Sigmoid colon (tissue), 7 donors: Measurements from ENCODE around the gene INPP5E. TPM values are rescaled to one million over a fixed set of nuclear protein-coding genes. Genes with fewer than 3 reads are reported as not detected.

Source experiments
- DNase-seq: peaks from one replicate; pipeline ENCODE4 v3.0.0-alpha.2; 2019
- H3K27ac ChIP-seq, 4 donors: fragments of 200-600 bp; sonication (generic); one replicate each; pipeline ENCODE4 v1.5.1; 2016 to 2019; ENCODE audit warnings: mild to moderate bottlenecking in 1 of 4
- H3K27me3 ChIP-seq, 3 donors: fragments of 200-600 bp; sonication (generic); one replicate each; pipeline ENCODE4 v1.5.1; 2019; ENCODE audit warnings: mild to moderate bottlenecking in 1 of 3
- H3K36me3 ChIP-seq, 4 donors: fragments of 200-600 bp; sonication (generic); one replicate each; pipeline ENCODE4 v1.5.1; 2016 to 2019
- H3K4me1 ChIP-seq, 4 donors: fragments of 200-600 bp; sonication (generic); one replicate each; pipeline ENCODE4 v1.5.1; 2017 to 2019
- H3K4me3 ChIP-seq, 4 donors: fragments of 200-600 bp; sonication (generic); one replicate each; pipeline ENCODE4 v1.5.1; 2017 to 2019; ENCODE audit warnings: mild to moderate bottlenecking in 2 of 4, moderate library complexity in 1 of 4
- H3K9me3 ChIP-seq, 4 donors: fragments of 200-600 bp in 3 of 4; sonication (generic) in 3 of 4; one replicate each; pipeline versions ENCODE4 v1.5.1 to v1.6.1; 2013 to 2019
- EP300 ChIP-seq, 4 donors: sonication (generic); formaldehyde crosslinking; IDR thresholded peaks; one replicate each; pipeline ENCODE4 v1.6.1; 2017; ENCODE audit warnings: antibody characterized with exemption in 4 of 4
- POLR2A ChIP-seq, 2 donors: fragments of 450-650 bp; IDR thresholded peaks; one replicate each; pipeline ENCODE4 v1.6.1; 2016; ENCODE audit warnings: antibody characterized with exemption in 2 of 2, mild to moderate bottlenecking in 2 of 2, moderate library complexity in 2 of 2
- POLR2AphosphoS5 ChIP-seq, 4 donors: sonication (generic); formaldehyde crosslinking; IDR thresholded peaks; one replicate each; pipeline ENCODE4 v1.6.1; 2017; ENCODE audit warnings: antibody characterized with exemption in 4 of 4
- WGBS, 2 donors: extraction: QIAGEN DNeasy Blood & Tissue Kit; methylation state at CpG; one replicate each; pipeline ENCODE4 v1.1.7; 2013; 5-methylcytosine and 5-hydroxymethylcytosine counted together
- intact Hi-C: fragments of 100-400 bp; cut with DNase I; formaldehyde crosslinking; loops from one replicate; pipeline ENCODE4 v1.15.1; 2023
- polyA plus RNA-seq, 3 donors: library from polyadenylated mRNA; stranded (reverse); fragments of 200-250 nt; gene quantifications; one replicate each; pipeline ENCODE4 v1.2.3, GENCODE V29; 2013
- total RNA-seq, 4 donors: library from RNA; depleted of rRNA; stranded (reverse); fragments of >200 nt; gene quantifications; one replicate each; pipeline ENCODE4 v1.1.0, GENCODE V29; 2016
- TF ChIP-seq, protein P1 (sequence below), 4 experiments: fragments of 450-650 bp in 3 of 4; fragments of 200-600 bp in 1 of 4; IDR thresholded peaks; one replicate each; pipeline ENCODE4 v1.5.1; 2016 to 2019; ENCODE audit warnings: antibody characterized with exemption in 4 of 4, mild to moderate bottlenecking in 3 of 4, moderate library complexity in 2 of 4
- donor health status: healthy with polysubstance abuse.
- donor health status: Bipolar disorder and iron deficiency.
- donor health status: healthy.

The INPP5E gene
- total and polyA plus RNA-seq, 7 donors: 1.8 to 12.2 (median 5.6) TPM

DNA sequence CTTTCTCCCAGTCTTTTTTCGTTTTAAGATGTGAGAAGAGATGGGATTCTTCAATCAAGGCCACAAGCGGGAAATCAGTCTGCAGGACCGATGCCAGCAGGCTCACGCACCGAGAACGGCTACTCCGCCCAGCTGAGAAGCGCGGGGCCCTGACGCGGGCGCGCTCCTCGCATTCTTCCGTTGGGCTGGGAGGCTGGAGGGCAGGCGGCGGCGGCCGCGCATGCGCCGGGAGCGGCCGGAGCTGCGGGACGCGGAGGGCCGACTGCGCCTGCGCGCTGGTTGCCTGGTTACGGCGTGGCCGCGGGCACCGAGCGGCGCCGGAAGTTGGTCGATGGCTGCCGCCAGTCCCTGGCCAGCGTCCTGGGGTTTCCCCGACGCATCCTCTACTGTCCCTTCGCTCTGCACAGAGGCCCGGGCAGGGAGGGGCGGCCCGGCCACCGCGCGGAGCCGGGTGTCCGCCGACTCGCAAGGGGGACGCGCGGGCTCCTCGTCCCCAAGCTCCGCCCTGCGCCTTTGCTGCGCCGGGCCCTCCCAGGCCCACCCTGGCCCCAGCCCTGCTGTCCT lies 44.0 kb upstream of the INPP5E start:
- peaks cover 0 to 28% (median 23%) of the 10 kb centered on the region in 4 donors for H3K4me1 ChIP-seq

DNA sequence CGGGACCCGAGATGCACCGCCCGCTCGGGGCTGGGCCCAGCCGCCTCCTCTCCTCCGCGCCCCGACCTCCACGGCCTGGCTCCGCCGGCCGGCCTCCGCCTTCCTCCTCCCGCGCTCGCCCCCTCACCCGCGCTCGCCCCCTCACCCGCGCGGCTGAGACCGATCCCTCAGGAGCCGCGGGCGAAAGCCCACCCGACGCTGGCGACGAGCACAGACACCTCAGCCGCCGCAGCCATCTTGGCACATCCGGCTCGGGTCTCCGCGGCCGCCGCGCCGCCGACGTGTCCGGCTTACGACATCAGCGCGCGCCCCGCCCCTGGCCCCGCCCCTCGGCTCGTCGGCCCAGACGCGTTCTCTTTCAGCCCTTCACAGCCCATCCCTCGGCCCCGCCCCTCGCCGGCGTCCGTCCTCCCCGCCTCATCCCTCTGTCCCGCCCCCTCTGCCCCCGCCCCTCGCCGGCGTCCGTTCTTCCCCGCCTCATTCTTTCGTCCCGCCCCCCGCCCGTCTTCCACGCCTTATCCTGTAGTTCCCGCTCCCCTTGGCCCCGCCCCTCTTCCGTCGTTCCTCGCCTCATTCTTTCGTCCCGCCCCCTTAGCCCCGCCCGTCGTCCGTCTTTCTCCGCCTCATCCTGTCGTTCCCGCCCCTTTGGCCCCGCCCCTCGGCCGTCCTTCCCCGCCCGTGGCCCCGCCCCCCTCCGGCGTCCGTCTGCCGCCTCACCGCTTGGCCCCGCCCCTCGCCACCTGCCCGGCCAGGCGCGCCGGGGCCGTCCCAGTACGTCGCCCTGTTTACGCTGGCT lies 43.3 kb upstream of the INPP5E start, which contains the start of gene SEC16A:
Gene SEC16A (minus strand): TSS at position 248 of the 796 bp plus-strand sequence. CDS start 5,425 bp downstream, outside the sequence.
- Histone ChIP-seq H3K9me3 (no peaks in the 10 kb centered on the region), H3K27me3 (no peaks in the 10 kb centered on the region), H3K27ac (peak within 1 kb of the TSS; percentile 99 to 100 (median 99)), H3K4me1 (peaks cover 0 to 25% (median 23%) of the 10 kb centered on the region in 4 donors), H3K4me3 (peak within 1 kb of the TSS; percentile 85 to 98 (median 92)), H3K36me3 (no peaks in the 10 kb centered on the region)
- WGBS, 2 donors: 1% methylated on average over 109 of the region's 109 CpGs
- intact Hi-C loops: loop anchor here (5.0 kb wide), 2 partner anchors 71 to 464 kb away; partner anchors contain the start of genes C8G, ENTR1 and PMPCA
- DNase-seq: peak; percentile 100
- TF ChIP-seq, protein P1, sequence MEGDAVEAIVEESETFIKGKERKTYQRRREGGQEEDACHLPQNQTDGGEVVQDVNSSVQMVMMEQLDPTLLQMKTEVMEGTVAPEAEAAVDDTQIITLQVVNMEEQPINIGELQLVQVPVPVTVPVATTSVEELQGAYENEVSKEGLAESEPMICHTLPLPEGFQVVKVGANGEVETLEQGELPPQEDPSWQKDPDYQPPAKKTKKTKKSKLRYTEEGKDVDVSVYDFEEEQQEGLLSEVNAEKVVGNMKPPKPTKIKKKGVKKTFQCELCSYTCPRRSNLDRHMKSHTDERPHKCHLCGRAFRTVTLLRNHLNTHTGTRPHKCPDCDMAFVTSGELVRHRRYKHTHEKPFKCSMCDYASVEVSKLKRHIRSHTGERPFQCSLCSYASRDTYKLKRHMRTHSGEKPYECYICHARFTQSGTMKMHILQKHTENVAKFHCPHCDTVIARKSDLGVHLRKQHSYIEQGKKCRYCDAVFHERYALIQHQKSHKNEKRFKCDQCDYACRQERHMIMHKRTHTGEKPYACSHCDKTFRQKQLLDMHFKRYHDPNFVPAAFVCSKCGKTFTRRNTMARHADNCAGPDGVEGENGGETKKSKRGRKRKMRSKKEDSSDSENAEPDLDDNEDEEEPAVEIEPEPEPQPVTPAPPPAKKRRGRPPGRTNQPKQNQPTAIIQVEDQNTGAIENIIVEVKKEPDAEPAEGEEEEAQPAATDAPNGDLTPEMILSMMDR (IDR thresholded peaks at IDR 0.05): no peak
- TF ChIP-seq EP300 (IDR thresholded peaks at IDR 0.05) (no peak), POLR2AphosphoS5 (IDR thresholded peaks at IDR 0.05) (peak; percentile 91 to 97 (median 94)), POLR2A (IDR thresholded peaks at IDR 0.05) (peak; percentile 83)

More for the DNA sequence above, 44.0 kb upstream of the INPP5E start:
- 0 to 1% methylated on average over 63 of the region's 63 CpGs for WGBS, 2 donors
- peak; percentile 95 for DNase-seq
- H3K36me3 ChIP-seq: no peaks in the 10 kb centered on the region
- H3K27me3 ChIP-seq: no peaks in the 10 kb centered on the region
- peak overlapping the region; percentile 29 to 76 (median 59) for H3K4me3 ChIP-seq
- peak; percentile 40 to 75 (median 68) for TF ChIP-seq POLR2AphosphoS5 (IDR thresholded peaks at IDR 0.05)
- no peak for TF ChIP-seq POLR2A (IDR thresholded peaks at IDR 0.05)
- H3K9me3 ChIP-seq: no peaks in the 10 kb centered on the region
- intact Hi-C loops: loop anchor here (5.0 kb wide), 2 partner anchors 71 to 464 kb away; partner anchors contain the start of genes C8G, ENTR1 and PMPCA
- peak overlapping the region; percentile 96 to 100 (median 99) for H3K27ac ChIP-seq

DNA sequence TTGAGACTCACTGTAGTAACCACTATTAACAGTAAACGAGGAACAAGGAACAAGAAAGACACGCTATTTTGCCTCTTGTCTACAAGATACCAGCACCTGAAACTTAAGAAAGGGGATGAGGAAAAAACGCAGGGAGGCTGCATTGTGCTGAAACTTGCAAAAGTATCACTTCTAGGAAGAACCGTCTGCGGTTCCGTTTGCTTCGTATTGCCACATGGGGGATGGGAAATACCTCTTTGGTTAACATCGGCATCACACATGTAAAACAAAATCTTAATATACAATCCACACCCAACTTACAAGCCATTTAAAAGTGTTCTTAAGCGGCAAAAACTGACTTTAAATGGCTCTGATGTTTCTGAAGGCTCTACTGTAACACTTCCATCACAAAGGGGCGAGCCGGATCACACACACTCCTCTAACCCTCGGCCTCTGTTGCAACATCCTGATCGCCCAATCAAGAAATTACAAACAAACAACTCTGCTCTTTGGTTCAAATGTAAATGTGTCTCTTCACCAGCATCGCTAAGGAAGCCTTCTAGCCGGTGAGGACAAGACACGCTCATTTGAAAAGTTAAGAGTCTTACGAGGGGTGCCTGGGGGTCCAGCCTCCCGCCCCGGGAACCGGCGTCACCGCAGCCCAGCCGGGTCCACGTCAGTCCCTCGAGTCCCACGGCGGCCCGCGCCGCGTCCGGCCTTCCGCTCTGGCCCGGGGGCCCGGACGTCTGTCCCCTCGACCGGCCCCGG lies 42.6 kb upstream of the INPP5E start:
- WGBS, 2 donors: 1% methylated on average over 39 of the region's 39 CpGs
- intact Hi-C loops: loop anchor here (5.0 kb wide), 2 partner anchors 70 to 465 kb away; partner anchors contain the start of genes C8G, ENTR1 and PMPCA
- peak; percentile 79 for DNase-seq
- H3K27me3 ChIP-seq: no peaks in the 10 kb centered on the region
- H3K27ac ChIP-seq: peak overlapping the region; percentile 99 to 100 (median 99)
- peak overlapping the region; percentile 85 to 98 (median 92) for H3K4me3 ChIP-seq
- H3K36me3 ChIP-seq: peaks cover 0 to 4% (median 2%) of the 10 kb centered on the region in 4 donors
- H3K9me3 ChIP-seq: no peaks in the 10 kb centered on the region
- peaks cover 0 to 25% (median 23%) of the 10 kb centered on the region in 4 donors for H3K4me1 ChIP-seq
- TF ChIP-seq POLR2A (IDR thresholded peaks at IDR 0.05) (no peak), POLR2AphosphoS5 (IDR thresholded peaks at IDR 0.05) (no peak), EP300 (IDR thresholded peaks at IDR 0.05) (no peak)
- TF ChIP-seq, protein P1 (IDR thresholded peaks at IDR 0.05): no peak

DNA sequence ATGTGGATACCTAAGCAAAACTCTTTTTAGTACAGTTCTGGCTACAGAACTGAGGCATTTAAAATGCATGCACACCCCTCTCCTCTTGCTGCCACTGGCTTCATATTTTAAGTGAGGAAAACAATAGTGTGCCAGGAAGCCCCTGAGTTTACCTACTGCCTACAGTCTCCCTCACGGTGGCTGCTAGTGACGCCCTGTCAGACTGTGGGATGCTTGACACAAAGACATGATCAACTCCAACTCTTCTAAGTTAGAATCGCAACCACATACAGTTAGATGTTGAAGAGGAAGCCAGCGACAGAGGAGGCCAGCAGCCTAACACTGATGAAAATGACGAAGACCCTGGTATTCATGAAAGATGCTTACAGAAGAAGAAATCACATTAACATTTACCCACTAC lies 41.9 kb upstream of the INPP5E start:
- peak overlapping the region; percentile 99 to 100 (median 99) for H3K27ac ChIP-seq
- TF ChIP-seq POLR2AphosphoS5 (IDR thresholded peaks at IDR 0.05) (no peak), EP300 (IDR thresholded peaks at IDR 0.05) (no peak), POLR2A (IDR thresholded peaks at IDR 0.05) (no peak)
- TF ChIP-seq, protein P1 (IDR thresholded peaks at IDR 0.05): no peak
- no peak for DNase-seq
- no peaks in the 10 kb centered on the region for H3K27me3 ChIP-seq
- H3K4me3 ChIP-seq: peak overlapping the region in 3 of 4 donors; percentile 85 to 98 (median 91)
- 34 to 68% methylated on average over 5 of the region's 5 CpGs for WGBS, 2 donors
- H3K4me1 ChIP-seq: peaks cover 0 to 25% (median 23%) of the 10 kb centered on the region in 4 donors
- H3K9me3 ChIP-seq: no peaks in the 10 kb centered on the region
- intact Hi-C loops: loop anchor here (5.0 kb wide), 2 partner anchors 69 to 466 kb away; partner anchors contain the start of genes C8G, ENTR1 and PMPCA
- peaks cover 0 to 10% (median 9%) of the 10 kb centered on the region in 4 donors for H3K36me3 ChIP-seq
